Measurements from ENCODE around the gene APPBP2.
"Not testable (repeated sequence)": the region's sequence is repeated elsewhere in the genome, so short reads cannot be mapped to it uniquely, and the experiment has no call there.

Gene APPBP2

GRCh38 chr17:60526726-60527125 is 684 bp upstream of the APPBP2 start:
- no peak for TF ChIP-seq CTCF (IDR thresholded peaks at IDR 0.05; ENCODE audit: control extremely low read depth, extremely low read depth, low read depth, missing control alignments)
- ChIA-PET POLR2A (no interaction called here), CTCF (interaction anchor here (0.9 to 1.8 kb wide), 4 partner anchors 14 to 105 kb away, joined by 3 to 4 read pairs (median 4); partner anchors contain the start of gene PPM1D)
- no peak for DNase-seq (ENCODE audit: extremely low spot score)

GRCh38 chr17:60525328-60525684 is 736 bp downstream of the APPBP2 start:
- ChIA-PET POLR2A (interaction anchor here (0.5 kb wide), 1 partner anchor 310 kb away, joined by 3 read pairs; no protein-coding TSS in a partner anchor), CTCF (no interaction called here)
- TF ChIP-seq CTCF (IDR thresholded peaks at IDR 0.05; ENCODE audit: control extremely low read depth, extremely low read depth, low read depth, missing control alignments): no peak
- DNase-seq (ENCODE audit: extremely low spot score): no peak

GRCh38 chr17:60524463-60525327 is 1.3 kb downstream of the APPBP2 start:
- DNase-seq (ENCODE audit: extremely low spot score): no peak
- POLR2A ChIA-PET: interaction anchor here (0.7 kb wide), 1 partner anchor 89 kb away, joined by 5 read pairs; no protein-coding TSS in a partner anchor

GRCh38 chr17:60523822-60524221 is 2.2 kb downstream of the APPBP2 start:
- TF ChIP-seq CTCF (IDR thresholded peaks at IDR 0.05; ENCODE audit: control extremely low read depth, extremely low read depth, low read depth, missing control alignments): no peak
- DNase-seq (ENCODE audit: extremely low spot score): no peak
- ChIA-PET POLR2A (interaction anchor here (0.7 kb wide), 1 partner anchor 90 kb away, joined by 5 read pairs; no protein-coding TSS in a partner anchor), CTCF (interaction anchor here (1.3 to 1.7 kb wide), 3 partner anchors 46 to 112 kb away, joined by 3 to 7 read pairs (median 3); no protein-coding TSS in a partner anchor)

More at GRCh38 chr17:60524463-60525327, 1.3 kb downstream of the APPBP2 start:
- TF ChIP-seq CTCF (IDR thresholded peaks at IDR 0.05; ENCODE audit: control extremely low read depth, extremely low read depth, low read depth, missing control alignments): no peak
- CTCF ChIA-PET: interaction anchor here (1.7 kb wide), 1 partner anchor 45 kb away, joined by 7 read pairs; no protein-coding TSS in a partner anchor

GRCh38 chr17:60522889-60523626 is 3.0 kb downstream of the APPBP2 start:
- CTCF ChIA-PET: interaction anchor here (1.3 to 1.7 kb wide), 3 partner anchors 47 to 111 kb away, joined by 3 to 7 read pairs (median 3); no protein-coding TSS in a partner anchor
- TF ChIP-seq CTCF (IDR thresholded peaks at IDR 0.05; ENCODE audit: control extremely low read depth, extremely low read depth, low read depth, missing control alignments): no peak
- no peak for DNase-seq (ENCODE audit: extremely low spot score)
- POLR2A ChIA-PET: no interaction called here

GRCh38 chr17:60519795-60520194 is 6.2 kb downstream of the APPBP2 start:
- no peak for DNase-seq (ENCODE audit: extremely low spot score)
- POLR2A ChIA-PET: no interaction called here
- TF ChIP-seq CTCF (IDR thresholded peaks at IDR 0.05; ENCODE audit: control extremely low read depth, extremely low read depth, low read depth, missing control alignments): no peak
- CTCF ChIA-PET: no interaction called here

GRCh38 chr17:60515683-60516082 is 10.4 kb downstream of the APPBP2 start:
- DNase-seq (ENCODE audit: extremely low spot score); CTCF ChIA-PET; POLR2A ChIA-PET: not testable (repeated sequence)

- DNase-seq (ENCODE audit: extremely low spot score); POLR2A ChIA-PET: not testable (repeated sequence)
- CTCF ChIA-PET: interaction anchor here (0.7 kb wide), 1 partner anchor 54 kb away, joined by 3 read pairs; no protein-coding TSS in a partner anchor
These were observed 10.8 kb downstream of the APPBP2 start for GRCh38 chr17:60515199-60515598.

All from GM10248 (cell line).